Caco-2 (cell line): Measurements from ENCODE around the gene TCHHL1. TPM values are rescaled to one million over a fixed set of nuclear protein-coding genes. Genes with fewer than 3 reads are reported as not detected.

Experiments
- BruUV-seq: library from RNA; stranded (reverse); fragments of 400-500 nt; replicated peaks from 2 replicates; lab custom pipeline; 2021; lab: Mats Ljungman, UMichigan
- CTCF ChIA-PET: fragments of 300-600 bp; sonication (Branson Sonifier 250); formaldehyde crosslinking; loops from one replicate; lab custom pipeline; 2022; ENCODE audit warnings: antibody characterized with exemption; lab: Charles Lee
- POLR2A ChIA-PET: fragments of 300-600 bp; sonication (Branson Sonifier 250); formaldehyde crosslinking; loops from one replicate; lab custom pipeline; 2022; ENCODE audit warnings: antibody characterized with exemption; lab: Charles Lee
- DNase-seq, 2 experiments: peaks; one replicate each; pipeline versions ENCODE4 v3.0.0 to v3.0.0-alpha.2; 2020 to 2022
- H3K27me3 ChIP-seq: replicated peaks from 2 replicates; pipeline ENCODE4 v1.6.0; 2011; ENCODE audit warnings: low read length; ENCODE audit not compliant: control insufficient read depth, insufficient read depth
- H3K36me3 ChIP-seq: 2 replicates; pipeline ENCODE4 v1.5.1; 2011; ENCODE audit warnings: low read length; ENCODE audit not compliant: control insufficient read depth, insufficient read depth
- H3K4me1 ChIP-seq: fragments of 250-450 bp; sonication (Bioruptor Pico); 2 replicates; pipeline ENCODE4 v1.5.1; 2020; ENCODE audit warnings: mild to moderate bottlenecking
- H3K4me3 ChIP-seq: 2 replicates; pipeline ENCODE4 v1.5.1; 2011; ENCODE audit warnings: low read depth, mild to moderate bottlenecking, control low read depth, low read length
- H3K9me3 ChIP-seq: fragments of 250-450 bp; sonication (Bioruptor Pico); 2 replicates; pipeline ENCODE4 v1.5.1; 2020; ENCODE audit warnings: mild to moderate bottlenecking, moderate library complexity
- H3K27ac Mint-ChIP-seq: one replicate; pipeline ENCODE4 v1.8.0; 2022; ENCODE audit warnings: mixed read lengths; ENCODE audit not compliant: unreplicated experiment
- H3K27me3 Mint-ChIP-seq: one replicate; pipeline ENCODE4 v1.8.0; 2022; ENCODE audit warnings: mixed read lengths; ENCODE audit not compliant: insufficient read depth, unreplicated experiment
- H3K36me3 Mint-ChIP-seq: one replicate; pipeline ENCODE4 v1.8.0; 2022; ENCODE audit warnings: mild to moderate bottlenecking, mixed read lengths; ENCODE audit not compliant: insufficient read depth, unreplicated experiment
- H3K4me1 Mint-ChIP-seq: one replicate; pipeline ENCODE4 v1.8.0; 2022; ENCODE audit warnings: low read depth, mixed read lengths; ENCODE audit not compliant: unreplicated experiment
- H3K4me3 Mint-ChIP-seq: one replicate; pipeline ENCODE4 v1.8.0; 2022; ENCODE audit warnings: mild to moderate bottlenecking, moderate library complexity, mixed read lengths; ENCODE audit not compliant: unreplicated experiment
- H3K9me3 Mint-ChIP-seq: one replicate; pipeline ENCODE4 v1.8.0; 2022; ENCODE audit warnings: mixed read lengths; ENCODE audit not compliant: unreplicated experiment
- CTCF ChIP-seq, 2 experiments: fragments of 200-600 bp in 1 of 2; IDR thresholded peaks; 1 replicate in 1 of 2; 2 replicates in 1 of 2; pipeline versions ENCODE4 v1.5.1 to v1.8.0; 2011 to 2022; ENCODE audit warnings: antibody characterized with exemption in 1 of 2, control low read depth in 1 of 2, inconsistent platforms in 1 of 2, low read depth in 1 of 2, low read length in 1 of 2, mild to moderate bottlenecking in 1 of 2, moderate library complexity in 1 of 2; ENCODE audit not compliant: insufficient read depth in 1 of 2, severe bottlenecking in 1 of 2, unreplicated experiment in 1 of 2
- intact Hi-C: fragments of 100-400 bp; cut with micrococcal nuclease; formaldehyde crosslinking; loops from one replicate; pipeline ENCODE4 v1.10.0; 2022; ENCODE audit not compliant: unreplicated experiment
- total RNA-seq: library from RNA; stranded (reverse); gene quantifications from 2 replicates; pipeline ENCODE4 v1.2.3, GENCODE V29; 2022

The TCHHL1 gene
- total RNA-seq, 1 experiment from 2014 or later, result not detected

DNA sequence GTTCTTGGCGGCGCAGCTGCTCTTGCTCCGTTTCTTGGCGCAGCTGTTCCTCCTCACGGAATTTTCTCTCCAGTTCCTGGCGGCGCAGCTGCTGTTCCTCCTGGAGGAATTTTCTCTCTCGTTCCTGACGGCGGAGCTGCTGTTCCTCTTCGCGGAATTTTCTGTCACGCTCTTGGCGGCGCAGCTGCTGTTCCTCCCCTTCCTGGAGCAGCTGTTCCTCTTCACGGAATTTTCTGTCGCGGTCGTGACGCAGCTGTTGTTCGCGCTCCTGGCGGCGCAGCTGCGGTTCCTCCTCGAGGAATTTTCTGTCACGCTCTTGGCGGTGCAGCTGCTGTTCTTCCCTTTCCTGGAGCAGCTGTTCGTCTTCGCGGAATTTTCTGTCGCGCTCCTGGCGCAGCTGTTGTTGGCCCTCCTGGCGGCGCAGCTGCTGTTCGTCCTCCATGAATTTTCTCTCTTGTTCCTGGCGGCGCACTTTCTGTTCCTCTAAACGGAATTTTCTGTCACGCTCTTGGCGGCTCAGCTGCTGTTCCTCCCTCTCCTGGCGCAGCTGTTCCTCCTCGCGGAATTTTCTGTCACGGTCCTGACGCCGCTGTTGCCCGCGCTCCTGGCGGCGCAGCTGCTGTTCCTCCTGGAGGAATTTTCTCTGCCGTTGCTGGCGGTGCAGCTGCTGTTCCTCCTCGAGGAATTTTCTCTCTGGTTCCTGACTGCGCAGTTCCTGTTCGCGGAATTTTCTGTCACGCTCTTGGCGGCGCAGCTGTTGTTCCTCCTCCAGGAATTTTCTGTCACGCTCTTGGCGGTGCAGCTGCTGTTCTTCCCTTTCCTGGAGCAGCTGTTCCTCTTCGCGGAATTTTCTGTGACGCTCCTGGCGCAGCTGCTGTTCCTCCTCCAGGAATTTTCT lies 19.4 kb upstream of the TCHHL1 start:
- peak in 1 of 2 experiments; percentile 0 for TF ChIP-seq CTCF (IDR thresholded peaks at IDR 0.05; ENCODE audit: insufficient read depth in 1 of 2, low read depth in 1 of 2, low read length in 1 of 2, severe bottlenecking in 1 of 2, unreplicated experiment in 1 of 2)
- H3K4me3 Mint-ChIP-seq, result no peak overlapping the region

DNA sequence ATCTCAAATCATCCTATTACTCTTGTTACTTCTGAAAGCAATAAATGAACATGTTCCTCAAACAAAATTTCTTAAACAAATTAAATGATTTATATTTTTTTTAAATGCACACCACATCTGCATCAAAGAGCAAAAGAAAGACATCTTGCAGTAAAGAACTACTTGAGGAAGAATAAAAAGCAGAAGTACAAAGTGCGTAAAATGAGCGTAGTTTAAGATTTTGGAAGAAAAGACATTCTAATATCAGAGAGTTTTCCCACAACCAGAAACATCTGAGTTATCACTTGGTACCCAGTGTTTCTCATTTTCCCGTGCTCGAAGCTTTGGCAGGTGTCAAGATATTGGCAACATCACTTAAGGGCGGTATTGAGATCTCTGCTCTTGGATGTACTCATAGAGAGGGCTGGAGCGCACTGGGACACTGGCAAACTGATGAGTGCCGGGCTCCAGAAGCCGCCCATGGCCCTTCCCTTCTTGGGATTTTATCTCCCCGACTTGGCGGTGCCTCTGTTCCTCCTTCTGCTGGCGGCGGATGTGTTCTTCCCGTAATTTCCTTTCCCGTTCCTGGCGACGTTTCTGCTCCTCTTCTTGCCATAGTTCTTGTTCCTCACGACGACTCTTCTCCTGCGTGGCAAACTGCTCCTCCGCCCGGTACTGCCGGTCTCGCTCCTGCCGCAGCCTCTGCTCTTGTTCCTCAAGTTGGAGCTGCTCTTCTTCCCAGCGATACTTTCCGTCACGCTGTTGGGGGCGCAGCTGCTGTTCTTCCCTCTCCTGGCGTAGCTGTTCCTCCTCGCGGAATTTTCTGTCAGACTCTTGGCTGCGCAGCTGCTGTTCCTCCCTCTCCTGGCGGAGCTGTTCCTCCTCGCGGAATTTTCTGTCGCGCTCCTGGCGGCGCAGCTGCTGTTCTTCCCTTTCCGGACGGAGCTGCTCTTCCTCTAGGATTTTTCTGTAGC lies 18.4 kb upstream of the TCHHL1 start:
- Histone ChIP-seq H3K36me3 (no peaks in the 10 kb centered on the region), H3K27me3 (peaks cover 7% of the 10 kb centered on the region), H3K9me3 (no peaks in the 10 kb centered on the region), H3K4me1 (peaks cover 10% of the 10 kb centered on the region), H3K4me3 (peak overlapping the region; percentile 42)
- Mint-ChIP-seq H3K4me1 (peaks cover 10% of the 10 kb centered on the region), H3K27ac (no peak overlapping the region), H3K9me3 (no peaks in the 10 kb centered on the region), H3K4me3 (no peak overlapping the region), H3K36me3 (peaks cover 10% of the 10 kb centered on the region), H3K27me3 (peaks cover 9% of the 10 kb centered on the region)
- no TSS peak for BruUV-seq
- TF ChIP-seq CTCF (IDR thresholded peaks at IDR 0.05; ENCODE audit: insufficient read depth in 1 of 2, low read depth in 1 of 2, low read length in 1 of 2, severe bottlenecking in 1 of 2, unreplicated experiment in 1 of 2), result peak in 1 of 2 experiments; percentile 7
- ChIA-PET CTCF (interaction anchor here (0.8 to 1.3 kb wide), 4 partner anchors 12 to 72 kb away, joined by 3 to 6 read pairs (median 4); no protein-coding TSS in a partner anchor), POLR2A (interaction anchor here (0.7 kb wide), 3 partner anchors 8 to 394 kb away, joined by 3 to 8 read pairs (median 3); no protein-coding TSS in a partner anchor)
- DNase-seq, result peak; percentile 63 to 70
- intact Hi-C loops, result loop anchor here (1.0 kb wide), 1 partner anchor 55 kb away; no protein-coding TSS in a partner anchor

More for the DNA sequence above, 19.4 kb upstream of the TCHHL1 start:
- ChIA-PET POLR2A (interaction anchor here (0.7 kb wide), 3 partner anchors 9 to 393 kb away, joined by 3 to 8 read pairs (median 3); no protein-coding TSS in a partner anchor), CTCF (interaction anchor here (0.7 to 1.3 kb wide), 6 partner anchors 9 to 211 kb away, joined by 3 to 6 read pairs (median 4); no protein-coding TSS in a partner anchor)
- Histone ChIP-seq H3K36me3 (no peaks in the 10 kb centered on the region), H3K27me3 (peaks cover 8% of the 10 kb centered on the region), H3K4me3 (peak overlapping the region; percentile 42), H3K9me3 (no peaks in the 10 kb centered on the region), H3K4me1 (peaks cover 4% of the 10 kb centered on the region)
- Mint-ChIP-seq H3K4me1 (peaks cover 10% of the 10 kb centered on the region), H3K27ac (no peak overlapping the region), H3K36me3 (peaks cover 10% of the 10 kb centered on the region), H3K9me3 (no peaks in the 10 kb centered on the region), H3K27me3 (peaks cover 9% of the 10 kb centered on the region)
- intact Hi-C loops, result loop anchor here (1.0 kb wide), 1 partner anchor 56 kb away; no protein-coding TSS in a partner anchor
- BruUV-seq, result no TSS peak
- peak; percentile 63 to 73 for DNase-seq
